ENCODE measurements around the gene NCF2.

DNA sequence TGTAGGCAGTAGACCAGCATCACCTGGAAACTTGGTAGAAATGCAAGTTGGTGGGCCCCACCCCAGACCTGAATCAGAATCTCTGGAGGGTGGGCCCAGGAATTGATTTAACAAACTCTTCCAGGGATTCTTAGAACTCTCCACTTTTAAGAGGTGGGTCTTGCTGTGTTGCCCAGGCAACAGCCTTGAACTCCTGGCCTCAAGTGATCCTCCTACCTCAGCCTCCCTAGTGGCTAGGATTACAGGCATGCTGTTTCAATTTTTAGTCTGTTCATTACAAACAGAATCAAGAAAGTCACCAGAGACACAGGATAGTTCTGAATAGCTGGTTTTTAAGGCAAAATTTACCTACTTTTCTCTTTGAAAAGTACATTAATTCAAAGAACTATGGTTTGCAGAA lies 31.2 kb downstream of the NCF2 start:
- TF ChIP-seq, protein P1, sequence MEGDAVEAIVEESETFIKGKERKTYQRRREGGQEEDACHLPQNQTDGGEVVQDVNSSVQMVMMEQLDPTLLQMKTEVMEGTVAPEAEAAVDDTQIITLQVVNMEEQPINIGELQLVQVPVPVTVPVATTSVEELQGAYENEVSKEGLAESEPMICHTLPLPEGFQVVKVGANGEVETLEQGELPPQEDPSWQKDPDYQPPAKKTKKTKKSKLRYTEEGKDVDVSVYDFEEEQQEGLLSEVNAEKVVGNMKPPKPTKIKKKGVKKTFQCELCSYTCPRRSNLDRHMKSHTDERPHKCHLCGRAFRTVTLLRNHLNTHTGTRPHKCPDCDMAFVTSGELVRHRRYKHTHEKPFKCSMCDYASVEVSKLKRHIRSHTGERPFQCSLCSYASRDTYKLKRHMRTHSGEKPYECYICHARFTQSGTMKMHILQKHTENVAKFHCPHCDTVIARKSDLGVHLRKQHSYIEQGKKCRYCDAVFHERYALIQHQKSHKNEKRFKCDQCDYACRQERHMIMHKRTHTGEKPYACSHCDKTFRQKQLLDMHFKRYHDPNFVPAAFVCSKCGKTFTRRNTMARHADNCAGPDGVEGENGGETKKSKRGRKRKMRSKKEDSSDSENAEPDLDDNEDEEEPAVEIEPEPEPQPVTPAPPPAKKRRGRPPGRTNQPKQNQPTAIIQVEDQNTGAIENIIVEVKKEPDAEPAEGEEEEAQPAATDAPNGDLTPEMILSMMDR (conservative IDR thresholded peaks at IDR 0.05) = no peak
- TF ChIP-seq EZH2 (IDR thresholded peaks at IDR 0.05; ENCODE audit: low read depth) = no peak
